Stimulated activated CD8-positive, alpha-beta memory T cell treated with anti-CD3 and anti-CD28 coated beads, Interleukin-4, amount 100 ng/mL, for 48 hours (primary cell): ENCODE data around the gene GUCY2D.
A peak's percentile ranks its signal among the peaks of the same experiment; 100 is the strongest.
"Not testable (repeated sequence)": the region's sequence is repeated elsewhere in the genome, so short reads cannot be mapped to it uniquely, and the experiment has no call there.

Experiments used
- DNase-seq: peaks from one replicate; pipeline ENCODE4 v3.0.0-alpha.2; 2020

The GUCY2D gene

DNA sequence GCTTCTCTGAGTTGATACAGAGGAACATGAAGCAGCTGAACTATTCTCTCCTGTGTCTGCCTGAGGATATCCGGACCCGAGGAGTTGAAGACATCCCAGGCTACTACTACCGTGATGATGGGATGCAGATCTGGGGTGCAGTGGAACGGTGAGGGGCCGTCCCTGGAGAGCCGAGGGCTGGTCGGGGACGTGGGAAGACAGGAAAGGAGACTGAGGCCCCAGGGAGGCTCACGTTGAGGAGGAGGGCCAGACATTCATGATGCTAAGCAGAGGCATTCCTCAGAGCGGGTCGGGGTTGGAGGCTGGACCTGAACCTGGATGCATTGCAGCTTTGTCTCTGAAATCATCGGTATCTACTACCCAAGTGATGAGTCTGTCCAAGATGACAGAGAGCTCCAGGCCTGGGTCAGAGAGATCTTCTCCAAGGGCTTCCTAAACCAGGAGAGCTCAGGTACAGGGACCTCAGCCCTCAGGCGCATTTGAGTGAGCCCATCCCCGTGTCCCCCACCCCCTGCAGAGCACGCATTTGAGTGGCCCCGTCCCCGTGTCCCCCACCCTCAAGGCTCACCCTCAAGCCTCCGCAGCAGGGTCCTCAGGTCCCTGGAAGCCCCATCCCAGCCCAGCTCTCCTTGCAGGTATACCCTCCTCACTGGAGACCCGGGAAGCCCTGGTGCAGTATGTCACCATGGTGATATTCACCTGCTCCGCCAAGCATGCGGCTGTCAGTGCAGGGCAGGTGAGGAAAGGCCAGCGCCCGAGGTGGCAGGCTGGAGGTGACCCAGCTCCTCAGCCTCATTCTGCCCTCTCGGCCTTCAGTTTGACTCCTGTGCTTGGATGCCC, 44.7 kb downstream of the GUCY2D start:
- no peak for DNase-seq

DNA sequence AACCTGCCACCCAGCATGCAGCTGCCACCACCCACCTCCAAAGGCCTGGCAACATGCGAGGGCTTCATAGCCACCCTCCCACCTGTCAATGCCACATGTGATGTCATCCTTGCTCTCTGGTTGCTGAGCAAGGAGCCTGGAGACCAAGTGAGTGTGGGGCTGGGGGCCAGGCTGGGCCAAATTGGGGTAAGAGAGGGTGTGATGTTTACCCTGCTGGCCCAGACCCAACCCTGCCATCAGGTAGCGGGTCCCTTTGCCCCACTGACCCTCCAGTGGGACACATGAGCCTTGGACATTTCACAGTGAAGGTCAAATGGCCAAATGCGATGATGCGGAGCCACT, 45.3 kb downstream of the GUCY2D start:
- DNase-seq: no peak

DNA sequence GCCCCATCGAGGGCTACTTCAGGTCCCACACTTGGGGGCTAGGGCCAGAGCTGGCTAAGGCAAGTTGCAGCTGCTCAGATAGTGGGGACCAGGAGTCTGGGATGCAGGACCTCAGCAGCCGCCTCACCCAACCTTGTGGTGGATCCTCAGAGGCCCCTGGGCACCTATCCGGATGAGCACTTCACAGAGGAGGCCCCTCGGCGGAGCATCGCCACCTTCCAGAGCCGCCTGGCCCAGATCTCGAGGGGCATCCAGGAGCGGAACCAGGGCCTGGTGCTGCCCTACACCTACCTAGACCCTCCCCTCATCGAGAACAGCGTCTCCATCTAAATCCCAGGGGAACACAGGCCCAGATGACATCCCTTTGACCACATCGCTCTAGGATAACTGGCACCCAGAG, 45.8 kb downstream of the GUCY2D start:
- DNase-seq: no peak

DNA sequence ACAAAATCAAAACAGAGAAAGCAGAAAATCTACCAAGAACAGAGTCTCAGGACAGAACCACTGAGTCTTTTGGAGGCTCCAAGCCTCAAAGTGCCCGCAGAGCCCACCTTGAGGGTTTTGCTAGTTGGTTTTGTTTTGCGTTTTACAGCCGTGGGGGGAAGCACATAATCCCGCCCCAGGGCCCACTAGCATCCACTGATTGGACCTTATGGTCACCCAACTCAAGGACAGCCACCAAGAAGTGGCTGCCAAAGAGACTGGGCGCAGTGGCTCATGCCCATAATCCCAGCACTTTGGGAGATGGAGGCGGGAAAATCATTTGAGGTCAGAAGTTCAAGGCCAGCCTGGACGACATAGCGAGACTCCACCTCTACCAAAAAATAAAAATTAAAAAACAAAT, 46.3 kb downstream of the GUCY2D start:
- DNase-seq: no peak

DNA sequence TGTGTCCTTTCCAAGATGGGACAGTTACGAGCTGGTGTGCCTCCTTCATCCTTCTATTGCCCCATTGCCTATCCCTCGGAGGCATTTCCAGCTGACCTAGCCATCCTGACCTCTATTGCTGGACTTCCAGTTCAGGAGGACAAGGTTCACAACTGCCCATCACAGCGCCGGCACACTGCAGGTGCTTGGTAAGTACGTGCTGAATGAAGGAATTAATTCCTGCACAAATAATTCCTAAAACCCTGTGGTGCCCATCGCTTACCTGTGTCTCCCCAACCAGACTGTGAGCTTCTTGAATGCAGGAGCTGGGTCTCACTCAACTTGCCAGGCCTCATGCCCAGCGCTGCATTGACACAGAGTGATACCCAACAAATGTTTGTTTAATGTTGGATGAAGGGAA, 49.4 kb downstream of the GUCY2D start:
- DNase-seq: no peak

DNA sequence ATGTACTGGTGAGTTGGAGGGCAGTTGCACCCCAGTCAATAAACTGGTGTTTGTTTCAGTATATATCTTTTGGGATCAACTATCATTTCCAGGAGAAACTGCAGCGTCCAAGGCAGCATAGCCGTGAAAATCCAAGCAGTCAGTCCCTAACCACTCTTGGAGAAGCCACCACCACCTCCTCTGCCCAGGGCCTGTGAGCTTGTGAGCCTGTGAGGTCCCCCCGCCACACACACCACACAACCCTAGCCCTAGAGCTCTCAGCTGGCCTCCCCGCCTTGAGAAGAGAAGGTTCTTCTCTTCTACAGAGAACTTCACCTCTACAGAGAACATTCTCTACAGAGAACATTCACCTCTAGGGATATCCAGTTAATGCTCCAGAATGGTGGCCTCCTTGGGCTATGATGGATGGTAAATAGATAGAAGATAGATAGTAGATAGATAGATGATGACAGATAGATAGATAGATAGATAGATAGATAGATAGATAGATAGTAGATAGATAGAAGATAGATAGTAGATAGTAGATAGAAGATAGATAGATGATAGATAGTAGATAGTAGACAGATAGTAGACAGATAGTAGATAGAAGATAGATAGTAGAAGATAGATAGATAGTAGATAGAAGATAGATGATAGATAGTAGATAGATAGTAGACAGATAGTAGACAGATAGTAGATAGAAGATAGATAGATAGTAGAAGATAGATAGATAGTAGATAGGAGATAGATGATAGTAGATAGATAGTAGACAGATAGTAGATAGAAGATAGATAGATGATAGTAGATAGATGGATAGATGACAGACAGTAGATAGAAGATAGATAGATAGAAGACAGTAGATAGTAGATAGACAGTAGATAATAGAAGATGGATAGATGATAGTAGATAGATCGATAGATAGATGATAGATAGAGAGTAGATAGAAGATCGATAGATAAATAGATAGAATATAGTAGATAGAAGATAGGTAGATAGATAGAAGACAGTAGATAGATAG, 50.1 kb downstream of the GUCY2D start:
- DNase-seq: no peak

DNA sequence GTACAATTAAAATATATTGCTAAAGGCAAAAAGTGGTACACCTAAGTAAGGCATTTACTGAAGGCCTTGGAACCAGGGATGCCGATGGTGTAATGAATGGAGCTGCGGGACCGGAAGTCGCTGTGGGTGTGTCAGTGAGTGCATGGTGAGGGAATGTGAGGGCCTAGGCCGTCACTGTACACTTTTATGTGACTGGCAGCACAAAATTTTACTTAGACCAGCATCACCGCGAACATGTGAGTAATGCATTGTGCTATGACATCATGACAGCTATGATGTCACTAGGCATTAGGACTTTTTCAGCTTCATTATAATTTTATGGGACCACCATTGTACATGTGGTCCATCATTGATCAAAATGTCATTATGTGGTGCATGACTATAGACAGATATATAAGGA, 51.2 kb downstream of the GUCY2D start:
- no peak for DNase-seq

DNA sequence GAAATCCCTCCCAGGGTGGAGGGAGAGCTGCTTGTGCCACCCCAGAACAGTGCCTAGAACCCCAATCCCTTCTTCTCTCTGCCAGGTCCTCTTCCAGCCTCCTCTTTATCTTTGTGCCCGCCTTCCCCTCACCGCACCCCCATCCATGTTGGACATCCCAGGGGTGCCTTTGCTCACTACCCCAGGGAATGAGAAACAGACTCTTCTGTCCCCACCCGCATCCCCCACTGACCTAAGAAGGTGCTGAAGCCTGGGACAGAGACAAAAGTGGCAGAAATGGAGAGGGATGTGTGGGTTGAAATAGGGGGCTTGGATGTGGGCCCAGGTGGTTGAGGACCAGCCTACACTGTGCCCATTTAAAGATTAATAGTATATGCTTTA, 53.4 kb downstream of the GUCY2D start:
- DNase-seq: no peak

DNA sequence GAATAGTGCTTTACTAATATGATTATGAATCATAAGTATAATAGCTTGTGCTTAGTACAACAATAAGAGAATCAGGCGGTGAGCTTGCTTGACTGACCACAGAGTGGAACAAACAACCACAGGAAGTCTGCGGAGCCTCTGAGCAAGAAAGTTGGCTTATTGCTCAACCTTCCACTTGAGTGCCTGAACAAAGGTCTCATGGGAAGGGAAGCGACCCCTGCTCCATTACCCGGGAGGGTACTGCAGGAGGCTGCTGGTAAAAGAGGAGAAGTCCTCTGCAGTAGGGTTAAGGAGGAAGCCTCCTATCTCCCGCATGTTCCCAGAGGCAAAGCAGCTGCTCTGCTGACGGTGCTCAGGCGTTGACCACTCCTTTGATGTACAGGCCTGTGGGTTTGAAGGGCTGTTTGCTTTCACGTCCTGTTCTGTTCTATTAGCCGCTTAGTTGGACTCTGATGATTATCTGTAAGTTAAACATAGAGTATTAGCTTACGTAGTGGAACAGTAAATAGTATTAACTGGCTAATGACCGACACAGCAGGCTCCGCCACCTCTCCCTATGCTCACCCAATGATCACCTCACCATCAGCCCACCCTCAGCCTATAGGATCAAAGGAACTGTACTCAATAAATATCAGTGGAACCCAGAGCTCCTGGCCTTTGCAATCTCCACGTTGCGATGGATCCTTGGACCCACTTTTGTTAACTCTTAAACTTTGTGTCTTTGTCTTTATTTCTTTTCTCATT, 54.0 kb downstream of the GUCY2D start:
- peak; percentile 58 for DNase-seq

DNA sequence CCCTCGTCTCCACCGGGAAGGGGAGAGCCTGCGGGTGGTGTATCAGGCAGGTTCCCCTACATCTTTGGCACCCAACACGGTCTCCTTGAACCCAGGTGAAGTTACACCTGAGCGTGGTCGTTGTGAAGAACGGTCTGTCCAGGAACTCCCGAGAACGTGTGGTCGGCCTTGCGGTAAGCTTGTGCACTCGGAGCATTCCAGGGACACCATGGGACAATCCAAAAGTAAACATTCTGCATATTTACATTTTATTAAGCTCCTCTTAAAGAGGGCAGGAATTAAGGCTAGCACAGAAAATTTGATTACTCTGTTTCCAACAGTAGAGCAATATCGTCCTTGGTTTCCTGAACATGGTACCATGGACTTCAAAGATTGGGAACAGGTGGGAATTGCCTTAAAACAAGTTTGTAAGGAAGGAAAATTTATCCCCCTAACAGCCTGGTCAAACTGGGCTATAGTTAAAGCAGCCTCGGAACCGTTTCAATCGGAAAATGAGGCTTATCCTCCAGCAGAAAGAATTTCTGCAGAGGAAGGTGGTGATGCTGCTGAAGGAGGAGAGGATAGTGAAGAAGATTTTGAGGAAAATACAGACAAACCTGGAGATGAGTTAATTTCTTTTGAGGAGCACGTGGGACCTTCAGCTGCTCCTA, 54.7 kb downstream of the GUCY2D start:
- DNase-seq: no peak

DNA sequence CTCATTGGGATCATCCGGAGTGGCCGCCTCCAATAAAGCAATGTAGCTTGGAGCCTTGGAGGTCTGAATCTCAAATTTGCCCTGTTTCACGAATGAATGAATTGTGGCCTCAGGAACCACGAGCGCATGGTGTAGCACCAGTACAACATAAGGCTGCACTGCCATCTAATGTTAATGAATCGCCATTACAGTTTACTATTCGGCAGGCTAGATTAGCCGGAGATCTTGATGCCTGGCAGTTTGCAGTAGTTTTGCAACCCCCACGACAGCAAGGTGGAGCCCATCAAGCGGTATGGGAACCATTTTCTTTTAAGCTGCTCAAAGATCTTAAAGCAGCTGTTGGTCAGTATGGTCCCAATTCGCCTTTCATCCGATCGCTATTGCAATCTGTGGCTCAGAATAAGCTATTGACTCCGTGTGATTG, 55.3 kb downstream of the GUCY2D start:
- peak; percentile 49 for DNase-seq

DNA sequence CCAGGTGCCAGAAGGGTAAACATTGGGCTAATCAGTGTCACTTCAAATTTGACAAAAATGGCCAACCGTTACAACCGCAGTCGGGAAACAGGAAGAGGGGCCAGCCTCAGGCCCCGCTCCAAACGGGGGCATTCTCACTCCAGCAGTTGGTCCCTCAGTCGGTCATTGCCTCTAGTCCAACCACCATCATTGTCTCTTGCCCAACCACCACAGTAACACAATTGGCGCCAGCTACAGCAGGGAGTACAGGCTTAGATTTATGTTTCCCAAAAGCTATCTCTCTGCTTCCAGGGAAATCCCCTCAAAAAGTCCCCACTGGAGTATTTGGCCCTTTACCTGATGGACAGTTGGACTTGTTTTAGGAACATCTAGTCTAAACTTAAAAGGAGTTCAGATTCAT, 56.7 kb downstream of the GUCY2D start:
- no peak for DNase-seq

DNA sequence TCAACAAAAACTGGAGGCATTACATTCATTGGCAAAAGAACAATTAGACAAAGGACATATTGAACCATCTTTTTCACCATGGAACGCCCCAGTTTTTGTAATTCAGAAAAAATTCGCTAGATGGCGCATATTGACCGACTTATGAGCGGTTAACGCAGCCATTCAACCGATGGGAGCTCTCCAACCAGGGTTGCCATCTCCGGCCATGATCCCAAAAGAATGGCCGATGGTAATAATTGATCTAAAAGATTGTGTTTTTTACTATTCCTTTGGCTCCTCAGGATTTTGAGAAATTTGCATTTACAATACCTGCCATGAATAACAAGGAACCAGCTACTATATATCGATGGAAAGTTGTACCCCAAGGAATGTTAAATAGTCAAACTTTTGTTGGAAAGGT, 57.9 kb downstream of the GUCY2D start:
- DNase-seq: peak; percentile 68

DNA sequence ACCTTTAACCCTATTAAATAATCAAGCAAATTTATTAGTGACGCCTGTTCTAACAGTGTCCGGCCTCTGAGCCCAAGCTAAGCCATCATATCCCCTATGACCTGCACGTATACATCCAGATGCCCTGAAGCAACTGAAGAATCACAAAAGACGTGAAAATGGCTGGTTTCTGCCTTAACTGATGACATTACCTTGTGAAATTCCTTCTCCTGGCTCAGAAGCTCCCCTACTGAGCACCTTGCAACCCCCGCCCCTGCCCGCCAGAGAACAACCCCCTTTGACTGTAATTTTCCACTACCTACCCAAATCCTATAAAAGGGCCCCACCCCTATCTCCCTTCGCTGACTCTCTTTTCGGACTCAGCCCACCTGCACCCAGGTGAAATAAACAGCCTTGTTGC, 59.4 kb downstream of the GUCY2D start:
- DNase-seq: not testable (repeated sequence)

DNA sequence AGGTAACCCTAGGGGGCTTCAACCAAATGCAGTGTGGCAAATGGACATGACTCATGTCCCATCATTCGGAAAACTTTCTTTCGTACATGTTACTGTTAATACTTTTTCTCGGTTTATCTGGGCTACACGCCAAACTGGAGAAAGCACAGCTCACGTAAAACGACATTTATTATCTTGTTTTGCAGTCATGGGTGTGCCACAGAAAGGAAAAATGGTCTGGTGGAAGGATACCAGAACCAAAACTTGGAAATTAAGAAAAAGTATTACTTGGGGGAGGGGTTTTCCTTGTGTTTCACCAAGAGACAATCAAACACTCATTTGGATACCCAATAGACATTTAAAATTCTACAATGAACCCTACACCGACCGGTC, 60.0 kb downstream of the GUCY2D start:
- no peak for DNase-seq

DNA sequence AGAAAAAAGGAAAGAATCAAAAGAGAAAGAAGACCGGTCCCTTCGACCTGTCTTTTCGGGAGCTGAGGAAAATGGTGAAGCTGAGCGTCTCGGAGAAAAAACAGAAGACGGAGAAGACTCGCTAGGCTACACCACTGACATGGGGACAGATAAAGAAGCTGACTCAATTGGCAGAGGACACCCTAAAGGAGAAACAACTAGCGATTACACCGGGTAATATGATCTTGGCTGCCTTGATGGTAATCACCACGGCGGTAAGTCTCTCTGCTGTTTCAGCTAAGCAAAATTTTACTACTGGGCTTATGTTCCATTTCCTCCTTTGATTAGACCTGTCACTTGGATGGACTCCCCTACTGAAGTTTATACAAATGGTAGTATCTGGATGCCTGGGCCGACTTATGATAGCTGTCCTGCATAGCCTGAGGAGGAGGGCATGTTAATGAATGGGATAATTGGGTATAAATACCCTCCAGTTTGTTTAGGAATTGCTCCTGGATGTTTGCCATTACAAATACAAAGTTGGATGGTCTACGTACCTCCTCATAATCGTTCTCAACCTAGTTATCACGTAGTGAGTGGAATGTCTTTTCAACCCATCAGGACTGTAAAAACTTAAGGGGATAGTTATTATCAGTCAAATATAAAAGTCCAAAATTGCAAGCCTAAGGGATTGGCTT, 60.5 kb downstream of the GUCY2D start:
- no peak for DNase-seq

DNA sequence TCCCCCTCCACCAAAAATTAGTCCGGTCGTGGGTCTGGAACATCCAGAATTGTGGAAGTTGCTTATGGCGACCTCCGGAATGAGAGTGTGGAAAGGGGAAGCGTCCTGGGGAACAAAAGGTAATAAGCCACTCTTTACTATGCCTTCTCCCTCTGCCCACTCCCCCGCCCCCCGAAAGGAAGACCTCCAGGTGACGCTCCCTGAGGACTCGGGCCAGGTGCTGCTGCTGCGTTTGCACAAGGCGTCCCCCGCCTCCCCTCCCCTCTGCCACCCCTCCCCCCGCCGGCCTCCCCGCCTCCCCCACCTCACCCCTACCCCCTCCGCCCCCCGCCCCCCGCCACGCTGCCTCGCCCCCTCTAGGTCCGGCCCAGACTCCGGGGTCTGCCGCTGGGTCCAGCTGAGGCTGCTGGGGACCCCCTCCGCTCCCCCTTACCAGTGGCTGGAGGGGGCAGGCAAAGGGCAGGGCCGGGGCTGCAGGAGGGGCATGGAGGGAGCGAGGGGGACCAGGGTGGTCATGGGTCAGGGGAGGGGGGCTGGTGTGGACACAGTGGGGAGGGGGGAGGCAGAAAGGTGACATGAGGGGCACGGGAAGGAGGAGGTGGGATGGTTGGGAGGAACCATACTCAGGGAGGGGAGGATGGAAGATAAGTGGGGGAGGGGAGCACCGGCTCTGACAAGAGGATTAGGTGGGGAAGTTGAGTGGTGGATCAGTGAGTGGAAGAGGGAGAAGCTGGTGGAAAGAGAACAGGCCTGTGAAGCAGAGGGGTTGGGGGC, 61.5 kb downstream of the GUCY2D start:
- DNase-seq: no peak

DNA sequence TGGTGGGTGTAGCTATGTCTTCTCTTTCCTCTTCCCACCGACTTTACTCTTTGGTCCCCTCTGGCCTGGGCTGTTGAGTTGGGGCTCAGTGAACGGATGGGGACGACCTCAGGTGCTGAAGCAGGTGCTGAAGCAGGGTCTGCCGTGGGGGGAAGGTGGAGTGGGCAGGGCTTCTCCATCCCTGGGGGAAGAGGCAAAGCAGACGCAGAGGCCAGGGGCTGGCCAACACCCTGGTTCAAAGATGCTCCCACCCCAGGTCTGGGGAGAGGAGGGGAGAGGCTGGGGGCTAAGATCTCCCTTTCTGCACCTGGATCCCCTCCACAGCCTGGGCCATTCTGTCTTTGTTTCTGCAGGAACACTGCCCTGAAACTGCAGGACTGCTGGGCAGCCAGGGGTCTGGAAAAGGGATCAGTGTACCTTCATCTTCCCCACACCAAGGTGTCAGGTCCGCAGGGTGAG, 62.2 kb downstream of the GUCY2D start:
- no peak for DNase-seq

DNA sequence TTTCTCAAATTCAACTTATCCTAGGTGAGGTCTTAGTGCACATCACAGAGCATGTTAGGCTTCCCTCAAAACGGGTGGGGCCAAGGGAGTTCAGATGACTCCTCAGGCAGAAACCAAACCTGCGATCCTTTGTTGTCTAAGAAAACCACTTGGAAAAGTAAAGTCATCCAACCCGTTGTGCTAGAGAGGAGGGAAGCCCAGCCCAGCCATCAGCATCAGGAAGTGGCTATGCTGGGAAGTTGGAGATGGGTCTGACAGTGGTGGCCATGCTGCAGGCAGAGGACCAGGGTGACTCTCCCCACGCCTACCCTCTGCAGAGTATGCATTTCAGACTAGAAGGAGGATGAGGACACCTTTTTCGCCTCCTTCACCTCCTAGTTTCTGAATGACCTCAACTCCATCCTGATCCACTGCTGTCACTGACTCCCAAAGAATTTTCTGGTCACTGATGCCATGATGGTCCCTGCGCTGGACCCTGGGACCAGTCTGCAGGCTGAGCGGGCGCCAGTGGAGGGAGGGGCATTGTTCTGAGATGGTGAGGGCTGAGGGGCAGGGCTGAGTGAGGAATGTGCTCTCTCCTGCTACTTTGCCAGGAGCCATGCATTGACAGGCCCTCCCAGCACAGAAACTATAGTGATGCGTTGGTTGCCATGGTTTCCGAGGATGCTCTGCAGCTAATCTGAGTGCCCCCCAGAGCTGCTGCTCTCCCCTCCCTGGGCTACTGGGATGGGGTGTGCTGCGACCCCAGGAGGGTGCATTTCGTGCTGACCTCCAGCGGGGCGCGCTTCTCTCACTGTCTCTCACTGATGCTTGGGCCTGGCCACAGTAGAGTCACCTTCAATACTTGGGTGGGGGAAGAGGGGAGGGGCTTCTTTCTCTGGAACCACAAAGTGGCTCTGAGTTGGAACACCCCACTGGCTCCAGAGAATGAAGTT, 64.7 kb downstream of the GUCY2D start:
- DNase-seq: no peak

DNA sequence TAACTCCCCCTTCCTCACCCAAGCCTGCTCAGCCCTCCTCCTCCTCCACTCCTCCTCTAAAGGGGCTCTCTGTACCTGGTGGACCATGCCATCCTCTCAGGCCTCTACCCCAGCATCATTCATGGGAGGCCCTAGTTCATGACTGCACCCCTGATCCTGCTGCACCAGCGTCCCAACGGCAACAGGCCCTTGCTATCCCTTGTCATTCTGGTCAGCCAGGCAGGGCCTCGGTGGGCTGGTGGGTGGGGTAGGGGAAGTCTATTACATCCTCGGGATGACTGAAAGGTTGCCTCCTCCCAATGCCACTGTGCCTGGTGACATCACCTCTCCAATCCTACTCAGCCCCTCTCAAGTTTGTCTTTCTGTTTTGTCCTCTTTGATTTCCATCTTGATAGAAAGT, 65.4 kb downstream of the GUCY2D start:
- no peak for DNase-seq
